Heart left ventricle (tissue), 13 donors: ENCODE measurements around the gene RIIAD1.

Experiments
- POLR2A ChIP-seq, 2 donors: fragments of 450-650 bp; IDR thresholded peaks; one replicate each; pipeline ENCODE4 v1.6.1; 2017; ENCODE audit warnings: antibody characterized with exemption in 2 of 2, mild to moderate bottlenecking in 2 of 2, moderate library complexity in 2 of 2
- TF ChIP-seq, protein P1 (sequence below), 12 donors: fragments of 200-600 bp; sonication (generic) in 4 of 12; IDR thresholded peaks; one replicate each; pipeline versions ENCODE4 v1.5.0 to v1.8.0; 2018 to 2022; ENCODE audit warnings: antibody characterized with exemption in 12 of 12, mild to moderate bottlenecking in 5 of 12
- donor health status: ischemic (EF 13 %, LVEDD 7.1; RV severe dilation, severe dysfunction).
- donor health status: DM: no; HTN: yes; CAD: no.
- donor health status: DM: no; HTN: no; CAD: no.
- donor health status: ischemic (EF 25% LVEDD 6.9; RV normal size, moderate dysfunction).
- donor health status: ischemic (EF 25% LVEDD 5.7; RV mildly dilated, moderate dysfunction).
- donor health status: ischemic (EF 35%, LVEDD 5.7; RV mildly dilated, moderate dysfunction).
- donor health status: nonischemic (EF 11% LVEDD 7.7; RV severe dilation, severe dysfunction).
- donor health status: DM: yes; HTN: yes; CAD: no.
- donor health status: PGD.
- donor health status: ischemic (EF 29% LVEDD 5.4; RV normal size, mild dysfunction).
- donor health status: nonischemic (EF 23%, LVEDD 6.1; RV moderate dilation, normal function).

DNA sequence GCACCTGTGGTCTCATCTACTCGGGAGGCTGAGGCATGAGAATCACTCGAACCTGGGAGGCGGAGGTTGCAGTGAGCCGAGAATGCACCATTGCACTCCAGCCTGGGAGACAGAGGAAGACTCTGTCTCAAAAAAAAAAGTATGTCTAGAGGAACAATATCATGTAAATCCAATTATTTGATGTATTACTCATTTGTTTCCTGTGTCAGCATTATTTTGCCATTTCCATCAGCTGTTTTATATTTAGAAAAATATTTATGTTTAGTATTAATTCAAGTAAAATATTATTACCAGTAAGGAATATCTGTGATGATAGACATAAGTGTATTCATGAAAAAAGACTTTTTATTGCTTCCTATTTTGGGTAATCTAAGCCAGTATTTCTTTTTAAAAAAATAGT, 56.0 kb downstream of the RIIAD1 start:
- TF ChIP-seq, protein P1, sequence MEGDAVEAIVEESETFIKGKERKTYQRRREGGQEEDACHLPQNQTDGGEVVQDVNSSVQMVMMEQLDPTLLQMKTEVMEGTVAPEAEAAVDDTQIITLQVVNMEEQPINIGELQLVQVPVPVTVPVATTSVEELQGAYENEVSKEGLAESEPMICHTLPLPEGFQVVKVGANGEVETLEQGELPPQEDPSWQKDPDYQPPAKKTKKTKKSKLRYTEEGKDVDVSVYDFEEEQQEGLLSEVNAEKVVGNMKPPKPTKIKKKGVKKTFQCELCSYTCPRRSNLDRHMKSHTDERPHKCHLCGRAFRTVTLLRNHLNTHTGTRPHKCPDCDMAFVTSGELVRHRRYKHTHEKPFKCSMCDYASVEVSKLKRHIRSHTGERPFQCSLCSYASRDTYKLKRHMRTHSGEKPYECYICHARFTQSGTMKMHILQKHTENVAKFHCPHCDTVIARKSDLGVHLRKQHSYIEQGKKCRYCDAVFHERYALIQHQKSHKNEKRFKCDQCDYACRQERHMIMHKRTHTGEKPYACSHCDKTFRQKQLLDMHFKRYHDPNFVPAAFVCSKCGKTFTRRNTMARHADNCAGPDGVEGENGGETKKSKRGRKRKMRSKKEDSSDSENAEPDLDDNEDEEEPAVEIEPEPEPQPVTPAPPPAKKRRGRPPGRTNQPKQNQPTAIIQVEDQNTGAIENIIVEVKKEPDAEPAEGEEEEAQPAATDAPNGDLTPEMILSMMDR (IDR thresholded peaks at IDR 0.05): no peak
- TF ChIP-seq POLR2A (IDR thresholded peaks at IDR 0.05): no peak
